OCI-LY7 (cell line): ENCODE measurements around the gene TRPM3.

Experiments used
- CTCF ChIP-seq: fragments of 200-600 bp; sonication (generic); conservative IDR thresholded peaks from 2 replicates; pipeline ENCODE4 v1.5.1; 2014; ENCODE audit warnings: mild to moderate bottlenecking, antibody characterized with exemption, low read length, moderate library complexity, mixed read lengths
- EZH2phosphoT487 ChIP-seq: fragments of 200-600 bp; sonication (generic); IDR thresholded peaks from 2 replicates; pipeline ENCODE4 v1.6.1; 2018; ENCODE audit warnings: low read depth, borderline replicate concordance, mild to moderate bottlenecking, mixed run types, antibody characterized with exemption, low read length, moderate library complexity, mixed read lengths

- TF ChIP-seq CTCF (no peak), EZH2phosphoT487 (no peak)
Measured at GRCh38 chr9:70902171-70902570, 219.2 kb downstream of the TRPM3 start.
